Gastroesophageal sphincter (tissue), 3 donors: Measurements from ENCODE around the gene TNS3.

Experiments used
- CTCF ChIP-seq, 4 experiments: fragments of 200-600 bp in 2 of 4; fragments of 450-650 bp in 2 of 4; sonication (generic) in 1 of 4; IDR thresholded peaks; one replicate each; pipeline ENCODE4 v1.5.1; 2017 to 2019; ENCODE audit warnings: antibody characterized with exemption in 4 of 4, mild to moderate bottlenecking in 2 of 4, moderate library complexity in 2 of 4
- EP300 ChIP-seq: sonication (generic); formaldehyde crosslinking; IDR thresholded peaks from one replicate; pipeline ENCODE4 v1.6.1; 2017; ENCODE audit warnings: antibody characterized with exemption, mild to moderate bottlenecking
- POLR2A ChIP-seq, 2 donors: fragments of 450-650 bp; IDR thresholded peaks; one replicate each; pipeline ENCODE4 v1.6.1; 2017; ENCODE audit warnings: antibody characterized with exemption in 2 of 2, mild to moderate bottlenecking in 2 of 2, moderate library complexity in 1 of 2

GRCh38 chr7:47362984-47363383 lies 218.9 kb downstream of the TNS3 start:
- TF ChIP-seq CTCF (IDR thresholded peaks at IDR 0.05) (no peak), EP300 (no peak), POLR2A (IDR thresholded peaks at IDR 0.05) (no peak)
